EL (cell line): ENCODE measurements around the gene ABCC4.

Source experiments
- DNase-seq: peaks from one replicate; pipeline ENCODE4 v3.0.0-alpha.2; 2016

ABCC4 gene

DNA sequence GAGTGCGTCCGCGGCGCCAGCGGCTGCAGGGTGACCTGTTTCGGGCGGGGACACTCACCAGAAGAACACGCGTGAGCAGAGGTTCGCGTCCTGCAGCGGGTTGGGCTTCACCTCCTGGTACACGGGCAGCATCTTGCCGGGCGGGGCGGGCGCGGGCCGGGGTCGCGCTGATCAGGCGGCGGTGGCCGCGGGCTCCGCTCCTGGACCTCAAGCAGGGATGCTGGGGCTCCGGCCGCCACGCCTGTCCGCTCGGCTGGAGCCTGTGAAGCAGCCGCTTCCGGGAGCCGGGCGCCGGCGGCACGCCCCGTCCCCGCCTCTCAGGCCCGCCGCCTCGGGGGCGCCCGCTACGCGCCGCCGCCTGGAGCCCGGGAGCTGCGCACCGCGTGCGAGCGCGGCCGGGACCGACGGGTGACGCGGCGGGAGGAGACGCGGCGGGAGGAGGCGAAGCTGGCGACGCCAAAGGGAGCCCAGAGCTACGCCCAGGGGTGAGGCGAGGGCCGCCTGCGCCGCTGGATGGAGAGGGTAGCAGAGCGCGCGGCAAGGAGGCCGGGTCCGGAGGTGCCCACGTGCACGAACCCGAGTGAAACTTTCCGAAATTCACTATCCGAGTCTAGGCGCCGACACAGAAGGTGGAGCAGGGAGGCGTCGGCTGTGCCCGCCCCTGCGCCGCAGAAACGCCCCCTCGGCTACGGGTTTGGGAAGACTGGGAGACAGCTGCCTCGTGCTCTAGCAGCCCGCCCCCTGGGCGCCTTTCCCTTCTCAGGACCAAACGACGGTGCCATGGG is at the start of gene ABCC4:
Gene ABCC4, minus strand, starts transcription at position 269 of the 785 bp plus-strand sequence. Its CDS starts 137 bp downstream, at position 132.
- peak; percentile 79 for DNase-seq

DNA sequence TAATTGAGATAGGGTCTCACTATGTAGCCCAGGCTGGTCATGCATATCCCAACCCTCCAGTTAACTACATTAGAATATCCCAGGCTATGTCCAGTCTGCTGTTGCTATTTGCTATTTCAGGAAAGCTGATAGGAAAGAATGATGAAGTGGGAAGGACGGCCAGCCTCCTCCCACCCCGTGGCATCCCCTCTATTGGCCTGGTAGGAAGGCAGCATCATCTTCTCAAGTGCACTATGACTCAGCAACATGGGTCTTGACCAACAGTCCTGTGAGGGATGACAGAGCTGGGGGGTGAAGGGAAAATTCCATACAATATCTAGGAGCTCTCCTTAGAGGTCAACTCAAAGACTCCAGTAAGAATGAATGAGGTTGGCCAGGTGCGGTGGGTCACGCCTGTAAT is 48.0 kb upstream of the ABCC4 start:
- no peak for DNase-seq

DNA sequence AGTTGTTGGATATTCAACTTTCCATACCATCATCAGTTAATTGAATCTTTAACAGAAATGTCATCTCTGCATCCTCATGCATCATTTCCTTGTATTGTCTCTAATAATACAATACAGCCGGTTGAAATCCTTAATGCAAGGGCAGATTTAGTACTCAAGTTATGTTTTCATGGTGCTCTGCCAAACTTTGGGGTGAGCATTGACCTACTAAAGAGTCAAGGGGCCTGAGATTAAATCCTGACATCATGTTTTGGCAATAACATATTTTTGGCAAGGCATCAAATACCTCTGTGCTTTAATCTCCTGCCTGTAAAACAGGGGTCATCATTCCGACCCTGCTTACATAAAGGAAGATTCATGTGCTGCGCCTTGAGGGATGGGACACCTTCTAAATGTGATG is 42.7 kb upstream of the ABCC4 start:
- no peak for DNase-seq

GRCh38 chr13:95341441-95341840 is 40.2 kb upstream of the ABCC4 start:
- DNase-seq: peak; percentile 37

DNA sequence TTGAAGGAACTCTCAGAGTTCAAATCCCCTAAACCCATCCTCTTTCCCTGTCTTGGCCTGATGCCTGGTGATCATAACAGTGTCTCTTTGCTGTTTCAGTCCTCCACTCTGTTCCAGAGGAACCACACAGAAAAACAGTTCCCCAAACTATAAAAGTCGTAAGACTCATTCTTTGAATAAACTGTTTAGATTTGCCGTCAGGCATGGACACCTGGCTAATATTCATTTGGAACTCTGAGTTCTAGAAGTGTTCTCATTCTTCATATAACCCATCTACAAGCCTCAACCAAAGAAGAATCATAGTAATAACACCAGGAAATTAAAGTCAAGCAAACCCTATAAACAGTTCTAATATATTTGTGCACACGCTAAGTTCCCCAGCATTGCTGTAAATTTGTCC is 37.7 kb upstream of the ABCC4 start:
- DNase-seq: no peak

DNA sequence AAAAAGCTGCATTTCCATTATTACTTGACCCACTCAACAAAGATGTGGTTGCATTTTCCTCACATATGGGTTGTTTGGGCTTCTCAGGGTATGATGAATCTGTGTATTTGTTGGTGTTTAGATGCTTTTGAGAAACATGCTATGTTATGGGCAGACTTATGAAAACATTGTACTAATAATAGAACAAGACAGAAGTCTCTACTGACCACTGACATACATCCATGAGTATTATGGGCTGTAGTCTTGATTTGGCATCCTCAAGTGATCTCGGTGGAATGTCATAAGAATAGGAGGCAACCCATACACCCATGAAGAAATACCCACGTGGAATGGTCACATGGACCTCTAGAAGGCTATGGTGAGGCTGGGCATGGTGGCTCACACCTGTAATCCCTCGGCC is 36.3 kb upstream of the ABCC4 start:
- no peak for DNase-seq

GRCh38 chr13:95335667-95336066 is 34.4 kb upstream of the ABCC4 start:
- peak; percentile 16 for DNase-seq

- no peak for DNase-seq
Observed at GRCh38 chr13:95328386-95328785, 27.1 kb upstream of the ABCC4 start.

DNA sequence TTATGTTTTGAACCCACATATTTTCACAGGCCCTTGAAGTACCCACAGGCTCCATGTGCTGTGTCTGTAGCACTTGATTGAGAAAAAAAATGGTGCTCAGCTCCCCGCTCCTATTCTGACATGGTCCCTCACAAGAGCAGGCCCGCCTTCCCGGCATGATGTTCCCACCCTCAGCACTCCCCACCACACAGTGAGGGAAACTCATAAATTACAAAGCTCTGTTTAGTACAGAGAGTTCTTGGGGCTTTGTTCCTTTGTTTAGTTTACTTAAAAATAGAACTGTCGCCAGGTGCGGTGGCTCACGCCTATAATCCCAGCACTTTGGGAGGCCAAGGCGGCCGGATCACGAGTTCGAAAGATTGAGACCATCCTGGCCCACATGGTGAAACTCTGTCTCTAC is 25.9 kb upstream of the ABCC4 start:
- DNase-seq: no peak

DNA sequence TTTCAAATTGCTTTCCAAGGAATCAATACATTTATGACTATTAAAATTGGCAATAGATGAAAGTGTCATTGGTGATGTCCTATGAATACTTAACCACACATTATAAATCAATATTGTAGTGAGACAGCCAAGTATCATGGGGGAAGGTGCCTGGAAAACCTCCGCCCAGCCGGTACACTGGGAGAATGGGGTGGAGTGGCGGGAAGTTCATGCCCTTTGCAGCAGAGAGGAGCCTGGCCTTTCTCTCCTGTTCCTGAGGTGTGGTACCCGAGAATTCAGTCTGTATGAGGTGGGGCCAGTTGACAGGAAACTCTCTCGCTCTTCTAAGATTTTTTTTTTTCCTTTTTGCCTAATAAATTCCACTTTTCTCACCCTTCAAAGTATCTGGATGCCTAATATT is 25.4 kb upstream of the ABCC4 start:
- DNase-seq: no peak

- no peak for DNase-seq
Observed at GRCh38 chr13:95325485-95325884, 24.2 kb upstream of the ABCC4 start.

DNA sequence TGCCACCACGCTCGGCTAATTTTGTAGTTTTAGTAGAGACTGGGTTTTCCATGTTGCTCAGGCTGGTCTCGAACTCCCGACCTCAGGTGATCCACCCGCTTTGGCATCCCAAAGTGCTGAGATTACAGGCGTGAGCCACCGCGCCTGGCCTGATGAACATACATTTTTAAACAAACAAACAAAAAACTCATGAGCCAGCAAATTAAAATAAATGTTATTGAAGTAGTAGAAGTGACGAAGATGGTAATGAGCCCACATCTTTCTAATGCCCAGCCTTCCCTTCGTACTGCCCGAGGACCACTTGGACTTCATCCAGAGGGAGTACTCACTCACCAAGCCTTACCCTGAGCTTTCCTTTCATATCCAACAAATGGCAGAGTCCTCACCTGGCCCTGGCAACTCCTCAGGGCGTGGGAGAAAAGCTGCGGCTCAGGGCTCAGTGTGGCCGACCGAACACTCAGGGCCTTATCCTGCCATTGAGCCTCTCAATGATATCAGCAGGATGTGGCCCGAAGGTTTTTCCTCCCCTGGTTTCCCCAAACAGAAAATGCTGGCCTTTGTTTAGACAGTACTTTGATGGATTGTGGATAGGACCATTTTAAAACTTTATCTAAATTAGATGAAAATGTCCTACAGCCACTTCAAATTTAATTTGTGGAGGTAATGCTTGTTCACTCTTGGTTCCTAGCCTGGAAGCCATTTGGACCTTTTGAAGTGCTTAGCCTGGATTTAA is 22.8 kb upstream of the ABCC4 start:
- DNase-seq: no peak

DNA sequence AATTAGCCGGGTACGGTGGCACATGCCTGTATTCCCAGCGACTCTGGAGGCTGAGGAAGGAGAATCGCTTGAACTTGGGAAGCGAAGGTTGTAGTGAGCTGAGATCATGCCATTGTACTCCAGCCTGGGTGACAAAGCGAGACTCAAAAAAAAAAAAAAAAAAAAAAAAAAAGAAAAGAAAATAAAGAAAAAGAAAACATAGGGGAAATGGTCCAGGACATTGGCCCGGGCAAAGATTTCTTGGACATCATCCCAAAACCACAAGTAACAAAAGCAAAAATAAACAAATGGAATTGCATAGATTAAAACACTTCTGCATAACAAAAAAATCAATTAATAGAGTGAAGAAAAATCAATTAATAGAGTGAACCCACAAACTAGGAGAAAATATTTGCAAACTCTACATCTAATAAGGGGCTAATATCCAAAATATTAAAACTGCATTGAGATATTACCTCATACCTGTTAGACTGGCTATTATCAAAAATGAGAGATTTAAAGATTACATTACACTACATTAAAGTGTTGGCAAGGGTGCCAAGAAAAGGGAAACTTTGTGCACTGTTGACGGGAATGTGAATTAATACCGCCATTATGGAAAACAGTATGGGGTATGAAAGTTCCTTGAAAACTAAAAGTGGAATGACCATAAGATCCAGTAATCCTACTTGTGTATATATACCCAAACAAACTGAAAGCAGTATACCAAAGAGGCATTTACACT is 18.5 kb upstream of the ABCC4 start:
- no peak for DNase-seq

- peak; percentile 9 for DNase-seq
Observed at GRCh38 chr13:95317039-95317989, 16.1 kb upstream of the ABCC4 start.

DNA sequence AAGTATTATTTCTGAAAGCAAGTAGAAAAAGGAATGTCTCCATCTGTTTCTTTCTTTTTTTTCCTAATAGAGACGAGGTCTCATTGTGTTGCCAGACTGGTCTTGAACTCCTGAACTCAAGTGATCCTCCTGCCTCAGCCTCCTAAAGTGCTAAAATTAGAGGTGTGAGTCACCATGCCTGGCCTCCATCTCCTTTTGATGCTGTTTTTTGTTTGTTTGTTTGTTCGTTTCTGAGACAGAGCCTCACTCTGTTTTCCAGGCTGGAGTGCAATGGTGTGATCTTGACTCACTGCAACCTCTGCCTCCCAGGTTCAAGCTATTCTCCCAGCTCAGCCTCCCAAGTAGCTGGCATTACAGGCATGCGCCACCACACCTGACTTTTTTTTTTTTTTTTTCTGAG is 14.5 kb upstream of the ABCC4 start:
- no peak for DNase-seq

GRCh38 chr13:95307507-95307906 is 6.3 kb upstream of the ABCC4 start:
- DNase-seq: no peak

- no peak for DNase-seq
Observed at GRCh38 chr13:95304453-95304852, 3.2 kb upstream of the ABCC4 start.

DNA sequence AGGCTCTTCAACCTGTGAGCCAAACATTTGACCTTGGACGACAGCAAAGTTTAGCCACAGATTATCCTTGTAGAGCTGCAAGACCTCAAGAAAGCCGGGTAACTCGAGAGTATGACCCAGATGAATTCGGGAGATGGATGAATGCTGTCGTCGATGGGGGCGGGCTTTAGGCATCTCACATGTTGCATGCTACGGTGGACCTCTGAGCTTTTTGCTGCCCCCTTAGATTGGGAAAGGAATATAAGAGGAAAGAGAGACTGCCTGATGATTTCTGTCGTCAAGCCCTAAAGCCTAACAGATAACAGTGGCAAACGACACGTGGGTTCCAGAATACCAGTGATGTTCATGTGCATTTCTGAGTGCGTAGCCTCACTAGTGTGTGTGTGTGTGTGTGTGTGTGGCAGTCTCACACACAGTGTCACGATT is 730 bp upstream of the ABCC4 start:
- DNase-seq: no peak

DNA sequence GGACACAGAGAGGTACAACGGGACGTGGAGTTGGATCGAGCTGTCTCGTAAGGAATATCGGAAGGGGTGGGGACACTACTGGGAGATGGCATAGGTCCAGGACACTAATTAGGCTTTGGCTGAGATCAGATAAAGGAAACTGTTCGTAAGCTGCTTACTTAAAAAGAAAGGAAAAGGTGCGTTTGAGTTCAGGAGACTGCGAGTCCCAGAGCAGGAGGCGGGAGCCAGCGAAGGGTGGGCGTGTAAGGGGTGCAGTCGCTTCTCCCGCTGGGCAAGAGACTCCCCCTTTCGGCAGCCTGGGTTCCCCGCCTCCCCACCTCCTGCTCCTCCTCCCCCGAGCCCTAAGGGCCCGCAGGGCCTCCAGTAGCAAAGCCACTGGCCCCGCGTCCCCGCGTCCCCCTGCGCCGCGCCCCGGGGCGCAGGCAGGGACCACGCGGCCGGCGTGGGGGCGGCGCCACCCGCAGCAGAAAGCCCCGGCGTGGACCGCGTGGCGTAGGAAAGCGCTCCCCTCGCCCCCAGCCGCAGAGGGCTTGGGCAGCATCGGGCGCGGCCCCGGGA is 547 bp downstream of the ABCC4 start:
- DNase-seq: peak; percentile 76

GRCh38 chr13:95298971-95299621 is 2.2 kb downstream of the ABCC4 start:
- DNase-seq: peak; percentile 88

- DNase-seq: no peak
Observed at GRCh38 chr13:95298169-95298965, 2.9 kb downstream of the ABCC4 start.
